Thyroid gland (tissue), 4 donors: ENCODE results near the gene ZMYM4.

Source experiments
- POLR2A ChIP-seq, 2 donors: fragments of 450-650 bp; IDR thresholded peaks; one replicate each; pipeline ENCODE4 v1.6.1; 2017; ENCODE audit warnings: antibody characterized with exemption in 2 of 2, mild to moderate bottlenecking in 2 of 2, moderate library complexity in 1 of 2
- TF ChIP-seq, protein P1 (sequence below), 6 experiments: fragments of 200-600 bp in 3 of 6; fragments of 450-650 bp in 3 of 6; sonication (generic) in 3 of 6; IDR thresholded peaks; one replicate each; pipeline ENCODE4 v1.5.1; 2016 to 2019; ENCODE audit warnings: antibody characterized with exemption in 6 of 6, mild to moderate bottlenecking in 2 of 6, inconsistent platforms in 1 of 6, moderate library complexity in 1 of 6

DNA sequence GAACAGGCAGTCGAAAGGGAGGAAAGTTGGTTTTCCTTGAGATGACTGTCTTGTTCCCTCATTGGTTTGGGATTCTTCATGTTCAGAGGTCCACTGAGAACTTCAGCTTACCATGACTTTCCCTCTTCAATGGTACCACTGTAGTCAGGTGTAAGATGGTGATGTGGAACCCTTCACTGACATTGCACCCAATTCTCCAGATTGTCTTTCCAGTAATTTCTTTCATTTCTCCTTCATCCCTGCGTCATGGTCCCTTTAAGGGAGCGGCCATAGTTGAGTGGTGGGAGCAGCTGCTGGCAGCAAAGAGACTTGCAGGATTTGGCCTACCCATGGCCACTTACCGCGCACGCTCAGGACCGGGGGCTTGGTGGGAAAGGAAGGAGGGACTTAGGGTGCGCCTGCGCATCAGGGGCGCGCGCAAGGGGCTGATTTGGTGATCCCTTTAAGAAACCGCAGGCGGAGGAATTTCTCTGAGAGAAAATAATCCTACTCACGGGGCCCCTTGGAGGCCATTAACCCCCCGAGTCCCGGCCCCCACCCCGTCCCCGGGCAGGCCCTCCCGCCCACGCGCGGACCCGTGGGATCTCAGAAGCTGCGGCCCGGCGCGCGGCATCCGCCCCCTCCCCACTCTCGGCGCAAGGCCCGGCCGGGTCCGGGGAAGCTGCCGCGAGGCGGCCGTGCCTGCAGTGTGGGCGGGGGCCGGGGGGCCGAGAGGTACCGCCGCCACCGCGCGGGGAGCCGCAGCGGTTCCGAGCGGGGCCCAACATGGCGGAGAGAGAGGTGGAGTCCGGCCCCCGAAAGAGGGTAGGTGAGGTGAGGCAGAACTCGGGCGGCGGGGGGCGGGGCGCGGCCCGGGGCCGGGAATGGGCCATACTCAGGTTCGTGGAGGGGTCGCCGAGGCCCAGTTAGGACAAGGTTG lies at the start of gene ZMYM4:
- TF ChIP-seq, protein P1, sequence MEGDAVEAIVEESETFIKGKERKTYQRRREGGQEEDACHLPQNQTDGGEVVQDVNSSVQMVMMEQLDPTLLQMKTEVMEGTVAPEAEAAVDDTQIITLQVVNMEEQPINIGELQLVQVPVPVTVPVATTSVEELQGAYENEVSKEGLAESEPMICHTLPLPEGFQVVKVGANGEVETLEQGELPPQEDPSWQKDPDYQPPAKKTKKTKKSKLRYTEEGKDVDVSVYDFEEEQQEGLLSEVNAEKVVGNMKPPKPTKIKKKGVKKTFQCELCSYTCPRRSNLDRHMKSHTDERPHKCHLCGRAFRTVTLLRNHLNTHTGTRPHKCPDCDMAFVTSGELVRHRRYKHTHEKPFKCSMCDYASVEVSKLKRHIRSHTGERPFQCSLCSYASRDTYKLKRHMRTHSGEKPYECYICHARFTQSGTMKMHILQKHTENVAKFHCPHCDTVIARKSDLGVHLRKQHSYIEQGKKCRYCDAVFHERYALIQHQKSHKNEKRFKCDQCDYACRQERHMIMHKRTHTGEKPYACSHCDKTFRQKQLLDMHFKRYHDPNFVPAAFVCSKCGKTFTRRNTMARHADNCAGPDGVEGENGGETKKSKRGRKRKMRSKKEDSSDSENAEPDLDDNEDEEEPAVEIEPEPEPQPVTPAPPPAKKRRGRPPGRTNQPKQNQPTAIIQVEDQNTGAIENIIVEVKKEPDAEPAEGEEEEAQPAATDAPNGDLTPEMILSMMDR (IDR thresholded peaks at IDR 0.05) = peak in 2 of 6 experiments; percentile 17 to 28
- TF ChIP-seq POLR2A (IDR thresholded peaks at IDR 0.05) = peak in 1 of 2 donors; percentile 52
